ENCODE measurements around the gene TEPSIN.

The TEPSIN gene

GRCh38 chr17:81238815-81239713, at the start of gene TEPSIN, which contains the start of gene NDUFAF8:
Gene TEPSIN (minus strand): TSS chr17:81239055. CDS start chr17:81239033, 22 bp downstream.
Gene NDUFAF8 (plus strand): TSS chr17:81239318. CDS start chr17:81239364, 46 bp downstream.
- peak; percentile 99 for DNase-seq

GRCh38 chr17:81287741-81288430, 49.0 kb upstream of the TEPSIN start:
- no peak for DNase-seq

- no peak for DNase-seq
Observed at GRCh38 chr17:81287152-81287551, 48.3 kb upstream of the TEPSIN start.

GRCh38 chr17:81286491-81287145, 47.8 kb upstream of the TEPSIN start:
- no peak for DNase-seq

GRCh38 chr17:81285894-81286293, 47.0 kb upstream of the TEPSIN start:
- DNase-seq: no peak

GRCh38 chr17:81285179-81285878, 46.5 kb upstream of the TEPSIN start:
- no peak for DNase-seq

- no peak for DNase-seq
Observed at GRCh38 chr17:81282876-81283275, 44.0 kb upstream of the TEPSIN start.

GRCh38 chr17:81282141-81282540, 43.3 kb upstream of the TEPSIN start:
- no peak for DNase-seq

GRCh38 chr17:81280571-81280970, 41.7 kb upstream of the TEPSIN start:
- DNase-seq: no peak

GRCh38 chr17:81279278-81280275, 40.7 kb upstream of the TEPSIN start:
- no peak for DNase-seq

GRCh38 chr17:81278831-81279230, 40.0 kb upstream of the TEPSIN start:
- no peak for DNase-seq

GRCh38 chr17:81277946-81278693, 39.3 kb upstream of the TEPSIN start:
- no peak for DNase-seq

- DNase-seq: peak in 1 of 2 experiments; percentile 22
Observed at GRCh38 chr17:81277421-81277820, 38.6 kb upstream of the TEPSIN start.

GRCh38 chr17:81276781-81277180, 37.9 kb upstream of the TEPSIN start:
- DNase-seq: no peak

- DNase-seq: no peak
Observed at GRCh38 chr17:81274471-81274855, 35.6 kb upstream of the TEPSIN start.

- no peak for DNase-seq
Observed at GRCh38 chr17:81273698-81274470, 35.0 kb upstream of the TEPSIN start.

GRCh38 chr17:81272616-81273015, 33.8 kb upstream of the TEPSIN start:
- no peak for DNase-seq

GRCh38 chr17:81271226-81271625, 32.4 kb upstream of the TEPSIN start:
- DNase-seq: no peak

- DNase-seq: no peak
Observed at GRCh38 chr17:81270279-81270678, 31.4 kb upstream of the TEPSIN start.

Measured in NCI-H526 (cell line).